ENCODE results near the gene GALNT17.
"Not testable (repeated sequence)": the region's sequence is repeated elsewhere in the genome, so short reads cannot be mapped to it uniquely, and the experiment has no call there.

Gene GALNT17

DNA sequence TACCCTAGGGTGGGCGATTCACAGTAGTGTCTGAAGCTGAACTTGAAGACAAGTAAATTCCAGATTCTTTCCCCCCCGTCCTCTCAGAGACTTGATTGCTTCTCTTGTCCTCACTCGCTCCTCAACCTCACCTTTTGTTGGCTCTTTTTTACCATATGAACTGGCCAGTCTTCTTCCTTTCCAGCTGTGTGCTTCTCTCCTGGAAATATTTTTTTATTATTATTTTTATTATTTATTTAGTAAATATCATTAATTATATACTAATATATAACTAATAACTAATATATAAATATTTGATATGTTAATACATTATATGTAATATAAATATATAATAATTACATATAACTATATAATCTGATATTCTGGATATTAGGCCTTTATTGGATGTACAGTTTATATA lies 484.3 kb downstream of the GALNT17 start:
- H3K4me3 ChIP-seq (ENCODE audit: control insufficient read depth, low read depth, low read length), result no peak overlapping the region

DNA sequence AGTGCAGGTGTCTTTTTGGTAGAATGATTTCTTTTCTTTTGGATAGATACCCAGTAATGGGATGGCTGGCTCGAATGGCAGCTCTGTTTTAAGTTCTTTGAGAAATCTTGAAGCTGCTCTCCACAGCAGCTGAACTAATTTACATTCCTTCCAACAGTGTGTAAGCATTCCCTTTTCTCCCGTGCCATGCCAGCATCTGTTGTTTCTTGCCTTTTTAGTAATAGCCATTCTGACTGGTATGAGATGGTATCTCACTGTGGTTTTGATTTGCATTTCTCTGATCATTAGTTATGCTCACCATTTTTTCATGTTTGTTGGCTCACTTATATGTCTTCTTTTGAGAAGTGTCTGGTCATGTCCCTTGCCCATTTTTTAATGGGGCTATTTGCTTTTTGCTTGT lies 486.3 kb downstream of the GALNT17 start:
- no peak for DNase-seq (ENCODE audit: low read depth)
- TF ChIP-seq, protein P1, sequence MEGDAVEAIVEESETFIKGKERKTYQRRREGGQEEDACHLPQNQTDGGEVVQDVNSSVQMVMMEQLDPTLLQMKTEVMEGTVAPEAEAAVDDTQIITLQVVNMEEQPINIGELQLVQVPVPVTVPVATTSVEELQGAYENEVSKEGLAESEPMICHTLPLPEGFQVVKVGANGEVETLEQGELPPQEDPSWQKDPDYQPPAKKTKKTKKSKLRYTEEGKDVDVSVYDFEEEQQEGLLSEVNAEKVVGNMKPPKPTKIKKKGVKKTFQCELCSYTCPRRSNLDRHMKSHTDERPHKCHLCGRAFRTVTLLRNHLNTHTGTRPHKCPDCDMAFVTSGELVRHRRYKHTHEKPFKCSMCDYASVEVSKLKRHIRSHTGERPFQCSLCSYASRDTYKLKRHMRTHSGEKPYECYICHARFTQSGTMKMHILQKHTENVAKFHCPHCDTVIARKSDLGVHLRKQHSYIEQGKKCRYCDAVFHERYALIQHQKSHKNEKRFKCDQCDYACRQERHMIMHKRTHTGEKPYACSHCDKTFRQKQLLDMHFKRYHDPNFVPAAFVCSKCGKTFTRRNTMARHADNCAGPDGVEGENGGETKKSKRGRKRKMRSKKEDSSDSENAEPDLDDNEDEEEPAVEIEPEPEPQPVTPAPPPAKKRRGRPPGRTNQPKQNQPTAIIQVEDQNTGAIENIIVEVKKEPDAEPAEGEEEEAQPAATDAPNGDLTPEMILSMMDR (IDR thresholded peaks at IDR 0.05; ENCODE audit: control insufficient read depth, insufficient read depth, low read depth, low read length, missing control alignments), result no peak
- H3K4me3 ChIP-seq (ENCODE audit: control insufficient read depth, low read depth, low read length), result no peak overlapping the region

More for the DNA sequence above, 484.3 kb downstream of the GALNT17 start:
- DNase-seq (ENCODE audit: low read depth), result no peak
- TF ChIP-seq, protein P1 (IDR thresholded peaks at IDR 0.05; ENCODE audit: control insufficient read depth, insufficient read depth, low read depth, low read length, missing control alignments), result no peak

DNA sequence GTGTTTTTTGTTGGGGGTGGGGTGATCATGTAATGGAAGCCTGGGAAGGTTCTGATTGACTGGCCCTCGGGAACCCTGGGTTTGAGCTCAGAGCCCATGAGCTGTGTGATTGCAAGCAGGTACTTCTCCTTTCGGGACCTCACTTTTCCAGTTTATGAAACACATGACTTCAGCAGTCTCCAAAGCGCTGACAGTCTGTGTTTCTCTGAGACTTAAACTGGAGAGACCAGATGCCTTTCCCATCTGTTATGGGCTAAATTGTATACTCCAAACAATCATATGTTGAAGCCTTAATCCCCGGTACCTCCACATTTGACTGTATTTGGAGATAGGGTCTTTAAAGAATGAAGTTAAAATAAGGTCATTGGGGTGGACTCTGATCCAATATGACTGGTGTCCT lies 493.6 kb downstream of the GALNT17 start:
- DNase-seq (ENCODE audit: low read depth), result no peak
- H3K4me3 ChIP-seq (ENCODE audit: control insufficient read depth, low read depth, low read length), result no peak overlapping the region
- TF ChIP-seq, protein P1 (IDR thresholded peaks at IDR 0.05; ENCODE audit: control insufficient read depth, insufficient read depth, low read depth, low read length, missing control alignments), result no peak

DNA sequence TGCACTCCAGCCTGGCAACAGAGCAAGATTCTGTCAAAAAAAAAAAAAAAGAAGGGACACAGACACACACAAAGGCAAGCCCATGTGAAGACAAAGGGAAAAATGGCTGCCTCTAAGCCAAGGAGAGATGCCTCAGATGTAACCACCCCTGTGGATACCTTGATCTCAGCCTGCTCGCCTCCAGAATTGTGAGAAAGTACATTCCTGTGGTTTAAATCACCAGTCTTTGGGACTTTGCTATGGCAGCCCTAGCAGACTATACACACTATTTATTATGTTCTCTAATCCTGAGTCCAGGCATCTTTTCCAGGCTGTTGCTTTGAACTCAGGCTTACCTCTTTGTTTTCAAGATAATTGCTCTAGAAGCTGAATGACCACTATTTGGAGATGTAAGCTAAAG lies 494.3 kb downstream of the GALNT17 start:
- DNase-seq (ENCODE audit: low read depth), result no peak
- TF ChIP-seq, protein P1 (IDR thresholded peaks at IDR 0.05; ENCODE audit: control insufficient read depth, insufficient read depth, low read depth, low read length, missing control alignments), result no peak
- H3K4me3 ChIP-seq (ENCODE audit: control insufficient read depth, low read depth, low read length), result no peak overlapping the region

DNA sequence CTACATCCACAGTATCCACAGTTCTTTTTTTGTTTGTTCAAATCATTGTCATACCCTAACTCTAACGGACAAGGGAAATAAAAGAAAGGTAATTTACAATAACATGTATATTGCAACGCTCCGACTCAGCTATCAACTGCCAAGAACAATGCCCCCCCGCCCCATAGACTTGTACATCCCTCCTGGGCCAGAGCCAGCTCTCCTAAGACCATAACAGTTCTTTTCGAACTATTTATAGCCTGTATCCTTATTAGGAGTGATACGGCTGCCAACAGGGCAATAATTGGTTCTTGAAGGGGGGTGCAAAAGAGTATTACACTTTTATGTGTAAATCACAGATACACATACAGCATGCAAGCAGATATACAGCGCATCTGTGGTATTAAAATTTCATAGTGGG lies 495.7 kb downstream of the GALNT17 start:
- TF ChIP-seq, protein P1 (IDR thresholded peaks at IDR 0.05; ENCODE audit: control insufficient read depth, insufficient read depth, low read depth, low read length, missing control alignments), result no peak

DNA sequence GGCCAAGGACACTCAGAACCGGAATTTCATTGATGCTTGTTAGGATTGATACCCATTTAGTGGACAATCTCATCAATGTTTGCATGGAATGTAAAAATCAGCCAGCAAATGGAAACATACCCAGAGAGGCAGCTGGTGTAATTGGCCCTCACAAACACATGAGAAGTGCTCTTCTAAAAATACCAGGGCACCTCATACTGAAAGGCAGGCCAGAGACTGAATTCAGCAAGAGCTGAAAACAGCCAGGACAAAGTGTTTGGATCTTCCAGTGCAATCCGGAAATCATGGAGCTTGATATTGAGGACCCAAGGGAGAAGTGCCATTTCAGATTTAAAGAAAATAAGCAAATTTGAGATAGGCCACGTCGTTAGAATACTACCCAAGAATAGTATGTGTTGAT lies 498.6 kb downstream of the GALNT17 start:
- TF ChIP-seq, protein P1 (IDR thresholded peaks at IDR 0.05; ENCODE audit: control insufficient read depth, insufficient read depth, low read depth, low read length, missing control alignments), result no peak
- no peak overlapping the region for H3K4me3 ChIP-seq (ENCODE audit: control insufficient read depth, low read depth, low read length)
- no peak for DNase-seq (ENCODE audit: low read depth)

More for the DNA sequence above, 495.7 kb downstream of the GALNT17 start:
- no peak overlapping the region for H3K4me3 ChIP-seq (ENCODE audit: control insufficient read depth, low read depth, low read length)
- no peak for DNase-seq (ENCODE audit: low read depth)

DNA sequence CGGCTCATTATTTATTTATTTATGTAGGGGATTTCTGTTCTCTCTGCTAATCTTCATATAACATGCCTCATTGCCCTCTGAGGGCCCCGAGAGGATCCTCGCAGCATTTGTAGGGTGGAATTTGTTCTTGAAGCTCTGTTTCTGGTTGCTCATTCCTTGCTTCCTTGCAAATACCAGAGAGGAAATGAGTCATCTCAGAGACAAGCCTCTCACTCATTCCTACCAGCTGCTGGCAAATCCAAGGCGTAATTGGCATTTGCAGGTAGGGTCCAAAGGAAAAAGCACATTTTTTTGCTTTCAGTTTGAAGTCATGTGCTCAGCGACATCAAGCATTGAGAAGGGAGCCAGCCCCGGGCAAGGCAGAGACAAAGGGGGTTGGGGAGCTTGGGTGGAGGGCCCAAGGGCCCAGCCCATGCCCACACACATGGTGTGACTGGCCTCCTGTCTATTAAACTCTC lies 501.6 kb downstream of the GALNT17 start:
- TF ChIP-seq, protein P1 (IDR thresholded peaks at IDR 0.05; ENCODE audit: control insufficient read depth, insufficient read depth, low read depth, low read length, missing control alignments), result no peak
- no peak overlapping the region for H3K4me3 ChIP-seq (ENCODE audit: control insufficient read depth, low read depth, low read length)
- DNase-seq (ENCODE audit: low read depth), result peak; percentile 3

DNA sequence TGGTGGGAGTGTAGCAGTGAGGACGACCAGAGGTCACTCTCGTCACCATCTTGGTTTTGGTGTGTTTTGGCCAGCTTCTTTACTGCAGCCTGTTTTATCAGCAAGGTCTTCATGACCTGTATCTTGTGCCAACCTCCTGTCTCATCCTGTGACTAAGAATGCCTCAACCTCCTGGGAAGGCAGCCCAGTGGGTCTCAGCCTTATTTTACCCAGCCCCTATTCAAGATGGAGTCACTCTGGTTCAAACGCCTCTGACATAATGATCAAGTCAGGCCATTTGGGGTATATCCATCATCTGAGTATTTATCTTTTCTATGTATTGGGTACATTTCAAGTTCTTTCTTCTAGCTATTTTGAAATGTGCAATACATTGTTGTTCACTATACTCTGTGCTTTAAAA lies 503.9 kb downstream of the GALNT17 start:
- H3K4me3 ChIP-seq (ENCODE audit: control insufficient read depth, low read depth, low read length); DNase-seq (ENCODE audit: low read depth): not testable (repeated sequence)
